Activated CD8-positive, alpha-beta memory T cell treated with anti-CD3 and anti-CD28 coated beads for 48 hours (primary cell): Measurements from ENCODE around the gene PPFIA2.

Experiments used
- DNase-seq, 3 experiments: peaks; one replicate each; pipeline ENCODE4 v3.0.0-alpha.2; 2020; ENCODE audit warnings: low read depth in 2 of 3, low spot score in 2 of 3

PPFIA2 gene

GRCh38 chr12:81759190-81760051 is at the start of gene PPFIA2:
Gene PPFIA2, minus strand, starts transcription at chr12:81759350.
- peak in 1 of 3 experiments; percentile 5 for DNase-seq

DNA sequence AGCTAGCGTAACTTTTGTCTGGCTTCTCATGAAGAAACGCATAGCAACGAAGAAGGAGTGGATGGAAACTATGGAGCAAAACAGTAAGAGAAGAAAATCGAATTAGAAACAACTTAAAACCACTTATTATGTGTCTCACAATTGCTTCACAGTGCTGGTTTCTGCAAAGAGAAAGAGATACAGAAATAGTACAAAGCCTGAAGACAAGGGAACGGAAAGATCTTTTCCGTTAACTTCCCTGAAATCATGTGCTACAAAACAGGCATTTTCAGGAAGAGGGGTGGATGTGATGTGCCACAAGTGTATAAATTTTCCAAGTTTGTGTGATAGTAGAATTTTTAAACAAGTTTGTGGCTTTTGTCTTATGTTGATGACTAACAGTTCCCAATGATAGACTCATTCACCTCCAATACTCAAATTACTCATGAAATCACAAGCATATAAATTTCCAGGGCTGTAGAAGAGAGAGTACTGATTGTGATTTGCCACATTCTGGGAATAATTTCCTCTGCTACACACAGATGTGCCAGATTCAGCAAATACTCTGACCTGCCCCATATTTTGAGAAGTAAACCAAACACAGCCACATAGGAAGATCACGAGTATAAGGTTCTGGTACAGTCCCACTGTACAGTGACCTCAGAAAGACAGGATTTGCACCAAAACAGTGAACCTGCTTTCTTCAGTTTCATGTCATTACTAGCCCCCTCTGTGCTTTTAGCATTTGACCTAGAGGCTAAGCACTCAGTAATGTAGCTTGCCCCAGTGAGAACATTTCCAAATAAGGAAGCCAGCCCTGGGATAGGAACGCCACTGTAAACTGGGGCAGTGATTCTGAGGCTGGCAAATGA is 41.4 kb upstream of the PPFIA2 start:
- DNase-seq, result no peak

DNA sequence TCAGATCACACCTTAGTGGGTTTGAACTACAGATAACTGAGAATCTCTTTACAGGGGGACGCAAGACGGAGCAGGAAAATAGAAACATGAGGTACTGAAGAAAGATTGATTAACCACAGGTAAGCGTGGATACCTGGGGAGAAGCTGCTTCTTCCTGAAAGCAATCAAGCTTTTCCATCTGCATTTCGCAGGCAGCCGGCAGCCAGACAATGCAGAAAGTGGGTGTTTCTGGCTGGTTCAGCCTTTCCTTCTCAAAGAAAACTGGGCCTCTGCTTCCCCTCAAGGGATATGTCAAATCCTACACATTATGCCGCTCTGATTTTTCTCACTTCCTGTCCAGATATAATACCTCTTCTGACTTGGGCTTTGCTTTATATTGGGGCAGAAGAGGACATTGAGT is 39.1 kb upstream of the PPFIA2 start:
- DNase-seq, result no peak

- DNase-seq, result no peak
Measured at GRCh38 chr12:81797100-81797499, 38.0 kb upstream of the PPFIA2 start.

GRCh38 chr12:81792666-81793065 is 33.5 kb upstream of the PPFIA2 start:
- no peak for DNase-seq

GRCh38 chr12:81779216-81779615 is 20.1 kb upstream of the PPFIA2 start:
- DNase-seq, result no peak

- no peak for DNase-seq
Measured at GRCh38 chr12:81778719-81779118, 19.6 kb upstream of the PPFIA2 start.

DNA sequence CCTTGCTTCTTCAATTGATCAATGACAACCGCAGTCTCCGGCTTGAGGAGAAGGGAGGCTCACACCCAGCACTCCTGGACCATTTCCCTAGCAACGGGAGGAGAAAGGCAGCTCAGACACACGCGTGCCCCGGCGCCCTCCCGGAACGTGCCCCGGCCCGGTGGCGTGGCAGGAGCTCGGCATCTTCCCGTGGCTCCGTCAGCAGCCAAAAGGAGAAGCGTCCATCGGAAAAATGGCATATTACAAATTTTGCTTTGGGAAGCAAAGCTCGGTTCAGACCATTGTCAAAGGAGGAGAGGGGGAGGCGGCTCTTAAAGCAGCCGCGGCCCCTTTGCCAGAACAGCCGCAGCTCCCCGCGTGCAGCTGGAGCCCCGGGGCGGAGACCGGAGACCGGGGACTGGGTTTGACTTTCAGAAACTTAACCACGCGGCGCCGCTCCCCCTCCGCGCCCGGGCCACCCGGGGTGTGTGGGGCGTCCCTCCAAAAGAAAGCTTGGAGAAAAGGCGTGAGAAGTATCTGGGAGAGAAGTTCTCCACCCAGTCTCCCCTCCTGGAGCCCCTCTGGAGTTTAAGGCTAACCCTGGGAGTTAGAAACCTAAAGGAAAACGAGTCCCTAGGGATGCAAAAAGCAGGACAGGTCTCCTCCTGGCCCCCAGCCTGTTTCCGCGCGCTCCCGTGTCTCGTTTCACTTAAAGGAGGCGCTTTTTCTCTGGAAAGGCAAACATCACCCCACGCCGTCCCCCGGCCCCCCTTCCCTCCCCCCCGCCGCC is 545 bp downstream of the PPFIA2 start:
- peak in 1 of 3 experiments; percentile 2 for DNase-seq

DNA sequence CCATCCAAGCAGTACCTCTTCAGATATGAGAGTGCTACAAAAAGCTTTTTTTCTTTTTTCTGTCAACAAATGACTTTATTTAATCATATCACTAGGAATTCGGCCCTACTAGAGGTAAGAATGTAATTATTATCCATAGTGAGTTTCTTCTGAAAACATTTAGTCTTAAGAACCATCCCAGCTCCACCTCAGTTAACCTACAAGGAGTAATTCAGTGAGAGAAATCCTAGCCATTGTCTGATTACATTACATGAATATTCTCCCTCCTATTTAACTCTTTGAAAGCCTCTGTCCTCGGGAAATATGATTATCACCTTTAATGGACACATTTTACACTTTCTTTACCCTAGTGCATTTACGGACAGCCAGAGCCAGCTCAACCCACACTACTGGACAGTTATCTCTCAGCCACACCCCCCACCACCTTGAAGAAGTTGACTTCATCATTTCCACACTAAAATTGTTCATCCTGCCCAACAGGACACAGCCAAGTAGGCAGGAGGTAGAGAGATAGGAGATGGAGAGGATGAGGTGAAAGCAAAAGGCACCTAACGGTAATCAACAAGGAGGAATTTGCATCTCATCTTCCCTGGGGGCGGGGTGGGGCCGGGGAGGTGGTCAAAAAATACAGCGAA is 1.3 kb downstream of the PPFIA2 start:
- no peak for DNase-seq

GRCh38 chr12:81729781-81730180 is 29.4 kb downstream of the PPFIA2 start:
- no peak for DNase-seq

- no peak for DNase-seq
Measured at GRCh38 chr12:81727391-81727790, 31.8 kb downstream of the PPFIA2 start.

GRCh38 chr12:81726634-81727033 is 32.5 kb downstream of the PPFIA2 start:
- DNase-seq, result no peak

- DNase-seq, result no peak
Measured at GRCh38 chr12:81723361-81723760, 35.8 kb downstream of the PPFIA2 start.

- no peak for DNase-seq
Measured at GRCh38 chr12:81722004-81722403, 37.1 kb downstream of the PPFIA2 start.

DNA sequence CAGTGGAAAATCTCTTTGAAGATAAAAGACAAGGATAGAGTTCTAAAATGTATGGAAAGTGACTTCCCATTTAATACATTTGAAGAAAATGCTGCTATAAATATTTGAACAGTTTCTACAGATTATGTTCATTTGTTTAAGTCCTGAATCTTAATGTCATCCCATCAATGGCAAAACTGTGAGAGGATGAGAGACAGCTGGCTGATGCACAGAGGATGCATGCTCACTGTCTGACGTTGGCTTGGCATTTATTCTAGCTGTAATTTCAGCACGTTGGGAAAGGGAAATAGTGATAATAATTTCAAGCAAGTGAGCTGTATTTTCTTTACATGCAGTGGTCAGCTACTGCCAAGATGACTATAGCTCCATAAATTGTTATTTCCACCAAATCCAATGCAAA is 40.5 kb downstream of the PPFIA2 start:
- no peak for DNase-seq

GRCh38 chr12:81712536-81712935 is 46.6 kb downstream of the PPFIA2 start:
- DNase-seq, result no peak

DNA sequence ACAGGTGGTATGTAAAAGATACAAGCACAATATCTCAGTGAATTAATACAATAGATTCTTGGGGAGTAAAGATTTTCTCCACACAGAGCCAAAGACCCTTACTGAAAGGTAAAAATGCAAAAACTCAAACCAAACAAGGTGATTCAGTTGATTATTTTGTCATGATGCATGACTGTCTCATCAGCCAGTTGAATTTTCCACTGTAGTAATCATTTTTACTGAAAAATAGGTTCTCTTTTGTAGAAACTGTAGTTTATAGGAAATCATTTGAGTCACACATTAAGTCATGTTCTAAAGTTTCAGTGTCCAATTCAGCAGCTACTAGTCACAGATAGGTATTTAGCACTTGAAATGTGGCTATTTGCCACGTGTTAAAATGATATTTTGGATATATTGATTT is 53.6 kb downstream of the PPFIA2 start:
- DNase-seq, result no peak

GRCh38 chr12:81699551-81699950 is 59.6 kb downstream of the PPFIA2 start:
- no peak for DNase-seq

GRCh38 chr12:81692008-81692407 is 67.1 kb downstream of the PPFIA2 start:
- no peak for DNase-seq

DNA sequence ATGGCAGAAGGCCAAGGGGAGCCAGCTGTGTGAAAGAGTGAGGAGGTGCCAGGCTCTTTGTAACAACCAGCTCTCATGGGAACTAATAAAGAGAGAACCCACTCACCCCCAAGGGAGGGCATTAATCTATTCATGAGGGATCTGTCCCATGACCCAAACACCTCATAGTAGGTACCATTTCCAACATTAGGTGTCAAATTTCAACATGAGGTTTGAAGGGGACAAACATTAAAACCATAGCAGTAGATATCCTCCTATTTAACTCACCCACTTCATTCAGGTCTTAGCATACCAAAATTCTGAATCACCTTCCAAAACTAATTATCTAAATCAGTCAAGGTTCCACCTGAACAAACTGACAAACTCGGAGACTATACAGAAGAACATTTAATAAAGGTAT is 75.3 kb downstream of the PPFIA2 start:
- DNase-seq, result no peak

DNA sequence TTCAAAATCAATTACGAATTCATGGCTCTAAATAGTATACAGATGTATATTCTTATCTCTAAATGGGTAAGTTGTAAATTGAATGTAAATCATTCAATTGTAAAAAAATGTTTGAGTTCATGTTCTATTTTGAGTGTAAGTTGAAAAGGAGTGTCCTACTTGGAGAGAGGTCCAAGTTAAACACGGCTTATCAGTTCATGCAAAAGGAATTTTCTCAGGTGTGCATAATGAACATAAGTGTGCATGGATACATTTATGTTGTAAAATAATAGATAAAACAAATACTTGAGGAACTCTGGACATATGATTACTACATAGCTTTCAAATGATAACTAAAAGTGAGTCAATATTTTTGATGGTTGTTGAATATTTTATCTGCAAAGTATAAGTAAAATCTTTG is 79.5 kb downstream of the PPFIA2 start:
- DNase-seq, result no peak
